H1 (cell line): ENCODE data around the gene ZBTB38. TPM values are rescaled to one million over a fixed set of nuclear protein-coding genes. Genes with fewer than 3 reads are reported as not detected.

ENCODE experiments used
- CBX5 ChIP-seq: fragments of 300-800, 300-1000 bp; sonication (generic); IDR thresholded peaks from 2 replicates; pipeline ENCODE4 v1.7.1; 2016; ENCODE audit warnings: antibody characterized with exemption, low read length, low read depth
- CTCF ChIP-seq, 3 experiments: IDR thresholded peaks; 1 replicate in 2 of 3; 2 replicates in 1 of 3; pipeline versions ENCODE4 v1.5.1 to v1.6.1; 2011; ENCODE audit warnings: low read length in 3 of 3, mild to moderate bottlenecking in 3 of 3, inconsistent platforms in 2 of 3, low read depth in 1 of 3, moderate library complexity in 1 of 3; ENCODE audit not compliant: insufficient read depth in 1 of 3; ENCODE audit errors: control extremely low read depth in 1 of 3
- EZH2 ChIP-seq: fragments of 200-600 bp; sonication (generic); IDR thresholded peaks from 2 replicates; pipeline ENCODE4 v1.7.1; 2012; ENCODE audit warnings: low read depth, mild to moderate bottlenecking, moderate library complexity, low read length, inconsistent platforms; ENCODE audit not compliant: severe bottlenecking
- HDAC6 ChIP-seq: IDR thresholded peaks from one replicate; pipeline ENCODE4 v1.7.1; 2012; ENCODE audit warnings: low read depth, mild to moderate bottlenecking, inconsistent platforms, low read length, moderate library complexity
- NANOG ChIP-seq: IDR thresholded peaks from 2 replicates; pipeline ENCODE4 v1.6.1; 2011; ENCODE audit warnings: low read length, low read depth, mild to moderate bottlenecking, inconsistent platforms; ENCODE audit not compliant: insufficient read depth, poor library complexity, severe bottlenecking
- ZNF274 ChIP-seq: IDR thresholded peaks from 2 replicates; pipeline ENCODE4 v1.7.0; 2012; ENCODE audit warnings: low read length, borderline replicate concordance; ENCODE audit errors: extremely low read depth
- polyA plus RNA-seq, 7 experiments: library from polyadenylated mRNA; depleted of rRNA in 3 of 7; stranded (reverse) in 5 of 7; unstranded in 2 of 7; fragments of >200 nt in 5 of 7; fragments of 200-250 nt in 2 of 7; gene quantifications; 1 replicate in 5 of 7; 2 replicates in 1 of 7; 4 replicates in 1 of 7; pipeline versions ENCODE4 v1.2.1 to v1.2.3, GENCODE V29; 2011 to 2013; ENCODE audit warnings: missing spikeins in 2 of 7, mixed read lengths in 2 of 7
- total RNA-seq: library from RNA; stranded (reverse); fragmentation: NEBNext Ultra II Directional; extraction: Animal tissue kit (Norgen Biotek cat#: 25700); gene quantifications from 2 replicates; pipeline ENCODE4 v1.2.1, GENCODE V29; 2021

ZBTB38 gene
- total and polyA plus RNA-seq, 2 of the 8 experiments (the other 6 are each of a cell fraction or from before 2014, with no cell fraction given) = 4.4 to 10.5 TPM

- no peak for TF ChIP-seq CTCF (IDR thresholded peaks at IDR 0.05; ENCODE audit: control extremely low read depth in 1 of 3, insufficient read depth in 1 of 3, low read depth in 1 of 3, low read length in 3 of 3)
- no peak for TF ChIP-seq HDAC6
- TF ChIP-seq NANOG = no peak
- TF ChIP-seq EZH2 = no peak
- no peak for TF ChIP-seq CBX5
- no peak for TF ChIP-seq ZNF274
Observed at GRCh38 chr3:141407047-141407446, 38.7 kb downstream of the ZBTB38 start (continued).
